ENCODE data around the gene PIK3R5. TPM values are rescaled to one million over a fixed set of nuclear protein-coding genes. Genes with fewer than 3 reads are reported as not detected.
"Not testable (repeated sequence)": the region's sequence is repeated elsewhere in the genome, so short reads cannot be mapped to it uniquely, and the experiment has no call there.

Gene PIK3R5
- polyA plus RNA-seq, 3 donors = 0.81 to 1.3 (median 0.90) TPM

DNA sequence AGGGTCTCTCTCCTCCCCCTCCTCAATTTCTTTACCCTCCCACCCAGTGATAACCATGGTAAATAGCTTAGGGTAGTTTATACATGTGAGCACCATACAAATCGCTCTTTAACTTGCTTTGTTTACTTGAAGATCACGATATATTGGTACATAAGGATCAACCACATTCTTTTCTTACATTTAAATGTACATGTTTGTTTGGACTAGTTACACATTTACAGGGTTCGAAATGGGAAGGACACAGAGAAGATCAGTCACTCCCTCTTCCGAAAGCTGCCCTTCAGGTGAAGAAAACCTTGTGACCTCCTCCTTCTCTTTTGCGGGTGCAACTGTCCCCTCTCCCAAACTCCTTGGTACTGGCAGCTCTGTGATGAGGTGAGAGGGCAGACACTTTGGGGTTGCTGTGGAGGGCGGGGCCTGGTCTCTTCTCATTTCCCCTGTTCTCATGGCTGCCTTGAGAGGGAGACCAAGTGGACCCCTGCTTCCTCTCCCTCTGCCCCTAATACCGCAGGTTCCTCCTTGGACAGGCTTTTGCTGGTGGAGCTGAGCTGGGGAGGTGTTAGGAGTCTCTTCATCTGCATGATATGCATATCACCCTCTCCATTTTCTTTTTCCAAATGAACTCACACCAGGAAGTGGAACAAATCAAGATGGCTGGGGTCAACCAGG, 93.3 kb downstream of the PIK3R5 start:
- DNase-seq (ENCODE audit: extremely low read depth in 1 of 11, low read depth in 9 of 11, low spot score in 4 of 11) = no peak

DNA sequence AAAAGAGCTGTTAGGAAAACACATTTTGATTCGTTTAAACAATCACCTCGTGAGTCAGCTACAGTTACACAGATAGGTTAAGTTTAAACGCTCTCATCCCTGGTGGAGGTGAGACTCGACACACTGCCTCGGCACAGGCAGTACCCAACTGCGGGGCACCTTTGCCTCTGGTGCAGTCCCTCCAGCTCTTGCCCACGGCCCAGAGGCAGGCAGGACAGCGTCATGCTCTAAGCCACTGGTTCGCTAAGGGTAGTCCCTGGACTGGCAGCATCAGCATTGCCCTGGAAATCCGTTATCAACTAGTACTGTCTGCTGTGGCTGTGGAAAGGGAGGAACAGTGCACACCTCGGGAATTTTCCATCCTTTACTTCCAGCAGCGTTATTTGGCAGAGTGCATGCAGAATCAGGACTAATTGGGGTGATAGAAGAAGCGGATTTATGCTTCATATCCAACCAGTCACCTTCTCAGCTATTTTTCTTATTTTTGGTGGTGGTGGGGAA, 94.4 kb downstream of the PIK3R5 start:
- no peak for DNase-seq (ENCODE audit: extremely low read depth in 1 of 11, low read depth in 9 of 11, low spot score in 4 of 11)

DNA sequence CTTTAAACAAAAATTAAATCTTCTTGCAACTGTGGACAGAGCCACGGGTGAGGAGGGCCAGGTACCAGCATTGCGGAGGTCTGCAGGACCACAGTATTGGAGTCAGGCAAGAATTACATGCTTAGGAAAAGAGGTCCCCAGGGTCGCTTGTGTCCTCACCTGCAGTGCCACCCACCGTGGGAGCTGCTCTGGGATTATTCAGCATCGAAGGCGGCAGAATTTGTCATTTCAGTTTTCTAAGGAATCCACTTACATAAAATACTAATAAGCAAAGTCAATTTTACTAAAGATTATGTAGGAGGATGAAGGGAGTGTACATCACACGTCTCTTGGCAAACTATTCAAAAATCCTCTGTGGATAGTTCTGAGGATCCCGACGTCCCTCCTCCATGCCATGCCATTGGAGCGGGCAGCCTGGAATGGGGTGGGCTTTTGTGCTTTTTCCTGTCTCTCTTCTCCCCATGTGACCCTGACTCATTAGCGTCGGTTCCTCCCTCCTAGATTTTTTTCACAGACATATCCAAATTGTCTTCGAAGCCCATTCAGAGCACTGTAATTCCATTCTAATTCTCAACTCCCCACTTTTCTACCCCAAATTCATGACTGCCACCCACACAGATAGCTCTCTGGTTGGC, 95.0 kb downstream of the PIK3R5 start:
- DNase-seq (ENCODE audit: extremely low read depth in 1 of 11, low read depth in 9 of 11, low spot score in 4 of 11) = no peak

DNA sequence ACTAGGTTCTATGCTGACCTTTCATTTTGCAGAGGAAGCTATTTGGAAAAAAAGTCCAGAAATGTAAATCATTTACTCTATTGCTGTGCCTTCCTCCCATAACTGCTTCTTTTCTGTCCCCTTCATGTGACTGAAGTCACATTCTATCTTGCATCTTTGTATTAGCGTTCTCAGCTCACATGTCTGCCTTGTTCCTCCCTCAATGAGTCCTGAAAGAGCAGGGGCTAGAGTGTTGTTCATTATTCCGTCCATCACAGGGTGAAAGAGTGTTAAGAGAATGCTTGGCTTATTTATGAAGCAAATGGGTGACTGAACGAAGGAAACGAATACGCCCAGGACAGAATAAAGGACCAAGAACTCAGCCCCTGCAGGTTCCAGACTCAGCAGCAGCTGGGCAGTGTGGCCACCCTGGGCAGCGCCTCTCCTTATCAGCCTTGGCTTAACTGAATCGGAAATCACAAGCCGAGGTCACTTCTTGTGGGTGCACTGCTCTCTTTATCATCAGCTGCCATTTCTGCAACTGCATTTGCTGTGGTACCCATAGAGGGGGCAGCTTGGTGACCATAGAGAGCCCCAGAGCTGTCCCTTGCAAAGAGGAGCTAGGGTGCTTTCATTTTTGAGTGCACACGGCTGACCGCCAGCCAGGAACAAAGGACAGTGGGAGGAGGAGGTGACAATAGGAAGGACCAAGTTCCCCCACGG, 96.2 kb downstream of the PIK3R5 start:
- no peak for DNase-seq (ENCODE audit: extremely low read depth in 1 of 11, low read depth in 9 of 11, low spot score in 4 of 11)

DNA sequence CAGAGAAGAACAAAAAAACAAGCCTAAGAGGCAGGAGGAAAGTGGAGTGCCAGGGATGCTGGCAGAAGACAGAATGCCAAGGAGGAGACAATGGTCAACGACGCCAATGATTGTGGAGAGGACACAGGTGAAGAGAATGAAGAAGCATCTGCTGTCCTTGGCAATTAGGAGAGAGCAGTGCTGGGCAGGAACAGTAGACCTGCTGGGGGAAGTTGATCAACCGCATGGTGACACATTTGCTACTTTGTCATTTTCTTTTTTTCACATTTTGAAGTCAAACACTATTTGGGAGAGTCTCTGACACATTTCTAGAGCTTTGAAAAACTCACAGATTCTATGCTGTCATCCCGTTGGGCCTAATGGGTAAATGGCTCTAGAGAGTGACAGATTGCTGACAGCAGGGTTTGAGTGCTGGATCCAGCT, 97.0 kb downstream of the PIK3R5 start:
- DNase-seq (ENCODE audit: extremely low read depth in 1 of 11, low read depth in 9 of 11, low spot score in 4 of 11) = no peak

DNA sequence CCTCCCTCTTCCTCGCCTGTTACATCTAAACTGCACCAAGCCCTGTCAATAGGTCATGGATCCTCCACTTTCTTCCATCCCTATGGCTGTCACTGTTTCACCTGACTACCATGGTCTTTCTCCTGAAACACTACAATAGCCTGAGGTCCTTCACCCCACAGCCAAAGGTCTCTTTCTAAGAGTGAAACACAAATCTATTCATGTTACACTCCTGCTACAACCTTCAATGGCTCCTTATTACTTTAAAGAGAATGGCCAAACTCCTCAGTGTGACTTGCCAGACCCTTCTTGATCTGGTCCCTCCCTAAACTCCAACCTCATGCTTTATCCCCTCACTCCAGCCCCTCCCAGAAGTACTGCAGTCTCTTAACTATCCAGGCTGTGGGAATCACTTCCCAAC, 97.4 kb downstream of the PIK3R5 start:
- DNase-seq (ENCODE audit: extremely low read depth in 1 of 11, low read depth in 9 of 11, low spot score in 4 of 11) = no peak

DNA sequence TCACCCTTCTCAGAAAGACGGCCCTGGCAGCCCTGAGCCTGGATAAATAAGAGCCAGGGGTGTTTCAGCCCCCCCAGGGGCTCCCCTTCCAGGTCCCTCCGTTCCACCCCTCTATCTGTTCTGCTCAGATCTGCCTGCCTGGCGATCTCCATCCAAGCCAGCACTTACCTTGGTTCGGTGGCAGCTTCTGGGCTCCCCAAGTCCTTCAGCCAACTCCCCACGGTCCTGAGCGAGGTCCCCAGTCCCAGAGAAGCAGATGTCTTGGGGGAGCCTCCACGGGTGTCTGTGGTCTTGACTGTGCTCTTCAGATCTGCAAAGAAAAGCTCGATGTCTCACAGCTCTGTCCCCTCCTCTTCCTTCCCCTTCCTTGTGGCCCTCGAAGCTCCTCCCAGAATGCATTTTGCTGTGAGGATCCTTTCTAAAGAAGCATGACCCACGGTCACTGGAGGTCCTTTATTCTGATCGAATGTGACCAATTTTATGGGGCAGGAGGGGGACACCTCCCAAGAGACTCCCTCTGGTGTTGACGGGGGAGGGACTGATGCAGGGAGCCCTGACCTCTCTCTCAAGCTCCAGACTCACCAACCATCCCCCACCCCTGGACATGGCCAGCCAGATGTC, 98.0 kb downstream of the PIK3R5 start, which contains the start of gene PIK3R6:
TSS of gene PIK3R6 (minus strand) at position 314 of the 621 bp plus-strand sequence. CDS start 17,880 bp downstream, outside the sequence.
- DNase-seq (ENCODE audit: extremely low read depth in 1 of 11, low read depth in 9 of 11, low spot score in 4 of 11) = no peak

DNA sequence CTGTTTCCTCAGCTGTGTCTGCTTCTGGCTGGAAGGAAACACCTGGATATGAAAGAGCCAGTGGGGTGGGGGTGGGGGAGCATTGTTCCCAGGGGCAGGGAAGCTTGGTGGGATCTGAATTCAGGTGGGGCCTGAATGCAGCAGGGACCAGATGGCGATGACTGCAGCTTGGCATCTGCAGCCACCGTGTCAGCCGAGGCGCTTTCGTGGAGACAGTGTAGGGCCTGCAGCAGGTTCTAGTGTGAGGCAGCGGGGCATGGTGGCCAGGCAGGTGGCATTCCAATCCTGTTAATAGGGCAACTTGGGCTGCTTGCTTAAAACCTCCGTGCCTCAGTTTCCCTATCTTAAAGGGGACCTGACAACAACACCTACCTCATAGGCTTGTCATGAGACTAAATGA, 99.7 kb downstream of the PIK3R5 start:
- DNase-seq (ENCODE audit: extremely low read depth in 1 of 11, low read depth in 9 of 11, low spot score in 4 of 11) = no peak

DNA sequence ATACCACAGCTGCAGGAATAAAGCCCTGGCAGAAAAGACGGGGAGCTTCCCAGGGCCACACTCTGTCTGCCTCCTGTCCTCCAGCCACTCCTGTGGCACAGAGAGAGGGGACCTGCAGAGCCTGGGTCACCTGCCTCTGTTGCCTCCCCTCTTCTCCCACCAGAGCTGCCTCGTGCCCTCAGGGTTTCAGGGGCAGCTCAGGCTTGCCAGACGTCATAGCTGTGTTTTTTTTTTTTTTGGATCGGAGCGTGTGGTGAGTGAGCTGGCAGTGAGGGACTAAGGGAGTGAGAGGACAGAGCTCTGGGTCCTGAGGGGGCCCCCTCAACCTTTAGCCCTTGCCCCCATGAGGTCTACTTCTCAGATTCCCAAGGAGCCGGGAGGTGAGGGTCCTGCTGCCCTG, 100.1 kb downstream of the PIK3R5 start:
- no peak for DNase-seq (ENCODE audit: extremely low read depth in 1 of 11, low read depth in 9 of 11, low spot score in 4 of 11)

DNA sequence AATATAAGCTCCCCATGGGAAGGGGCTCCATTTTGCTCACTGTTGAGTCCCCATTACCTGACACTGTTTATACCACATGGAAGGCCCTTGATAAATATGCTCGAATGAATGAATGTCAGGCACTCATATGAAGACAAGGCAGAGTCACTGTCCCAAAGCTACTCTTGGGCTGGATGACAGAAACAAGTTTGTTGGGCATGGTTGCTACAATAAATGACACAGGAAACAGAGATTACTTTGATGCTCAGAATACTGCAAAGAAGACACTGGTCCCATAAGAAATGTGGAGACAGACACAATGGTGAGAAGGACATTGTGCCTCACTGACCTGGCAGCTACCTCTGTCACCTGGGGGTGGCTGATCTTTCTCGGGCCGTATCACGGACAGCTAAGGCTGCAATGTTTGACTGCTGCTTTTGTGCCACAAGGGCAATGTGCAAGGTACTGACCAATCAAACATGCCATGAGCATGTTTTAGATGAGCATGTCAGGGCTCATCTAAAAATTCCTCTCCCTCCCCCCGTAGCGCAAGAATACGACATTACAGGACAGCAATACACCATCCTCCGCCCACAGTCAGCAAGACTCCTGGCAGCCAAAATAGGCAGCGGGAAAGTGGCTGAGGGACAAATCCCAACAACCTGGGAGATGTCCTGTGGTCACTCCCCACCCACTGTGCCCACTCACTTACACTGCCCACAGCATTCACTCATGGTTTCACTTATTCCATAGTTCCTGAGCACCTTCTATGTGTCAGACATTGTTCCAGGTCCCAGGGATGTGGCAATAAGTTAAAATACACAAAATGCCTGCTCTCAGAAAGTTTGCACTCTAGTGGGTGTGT, 103.1 kb downstream of the PIK3R5 start:
- DNase-seq (ENCODE audit: extremely low read depth in 1 of 11, low read depth in 9 of 11, low spot score in 4 of 11) = no peak

DNA sequence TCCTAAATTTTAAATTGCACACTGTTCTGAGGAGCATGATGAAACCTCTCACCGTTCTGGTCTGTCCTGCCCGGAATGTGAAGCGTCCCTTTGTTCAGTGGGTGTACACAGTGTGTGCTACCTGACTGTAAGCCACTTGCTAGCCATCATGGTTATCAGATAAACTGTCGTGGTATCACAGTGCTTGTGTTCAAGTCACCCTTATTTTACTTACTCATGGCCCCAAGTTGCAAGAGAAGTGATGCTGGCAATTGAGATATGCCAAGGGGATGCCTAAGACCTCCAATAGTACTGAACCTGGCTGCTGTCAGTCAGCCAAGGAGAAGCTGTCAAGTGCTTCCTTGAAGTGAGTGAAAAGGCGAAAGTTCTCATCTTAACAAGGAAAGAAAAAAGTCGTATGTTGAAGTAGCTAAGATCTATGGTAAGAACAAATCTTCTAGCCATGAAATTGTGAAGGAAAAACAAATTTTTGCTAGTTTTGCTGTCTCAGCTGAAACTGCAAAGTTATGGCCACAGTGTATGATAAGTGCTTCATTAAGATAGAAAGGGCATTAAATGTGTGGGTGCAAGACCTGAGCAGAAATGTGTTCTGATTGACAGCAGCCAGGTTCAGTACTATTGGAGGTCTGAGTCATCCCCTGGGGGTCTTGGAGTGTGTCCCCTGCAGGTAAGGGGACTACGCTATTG, 103.9 kb downstream of the PIK3R5 start:
- no peak for DNase-seq (ENCODE audit: extremely low read depth in 1 of 11, low read depth in 9 of 11, low spot score in 4 of 11)

DNA sequence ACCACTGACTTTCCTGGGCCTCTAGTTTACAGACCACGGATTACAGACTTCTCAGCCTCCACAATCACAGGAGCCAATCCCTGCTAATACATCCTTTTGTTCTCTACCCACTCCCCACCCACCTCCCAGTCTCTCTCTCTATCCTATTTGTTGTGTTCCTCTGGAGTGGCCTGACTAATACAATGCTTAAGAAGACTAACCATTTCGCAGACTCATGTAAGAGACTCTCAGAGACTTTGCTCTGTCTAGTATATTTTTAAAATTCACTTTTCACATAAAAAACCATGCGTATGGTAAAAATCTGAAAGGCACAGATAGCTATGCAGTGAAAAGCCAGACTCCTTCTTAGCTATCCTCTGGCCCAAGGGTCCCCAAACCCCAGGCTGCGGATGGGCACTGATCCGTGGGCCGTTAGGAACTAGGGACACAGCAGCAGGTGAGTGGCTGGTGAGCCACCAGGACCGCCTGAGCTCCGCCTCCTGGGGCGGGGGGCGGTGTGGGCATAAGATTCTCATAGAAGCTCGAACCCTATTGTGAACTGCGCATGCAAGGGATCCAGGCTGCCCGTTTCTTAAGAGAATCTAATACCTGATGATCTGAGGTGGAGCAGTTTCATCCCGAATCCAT, 105.6 kb downstream of the PIK3R5 start:
- DNase-seq (ENCODE audit: extremely low read depth in 1 of 11, low read depth in 9 of 11, low spot score in 4 of 11) = no peak

DNA sequence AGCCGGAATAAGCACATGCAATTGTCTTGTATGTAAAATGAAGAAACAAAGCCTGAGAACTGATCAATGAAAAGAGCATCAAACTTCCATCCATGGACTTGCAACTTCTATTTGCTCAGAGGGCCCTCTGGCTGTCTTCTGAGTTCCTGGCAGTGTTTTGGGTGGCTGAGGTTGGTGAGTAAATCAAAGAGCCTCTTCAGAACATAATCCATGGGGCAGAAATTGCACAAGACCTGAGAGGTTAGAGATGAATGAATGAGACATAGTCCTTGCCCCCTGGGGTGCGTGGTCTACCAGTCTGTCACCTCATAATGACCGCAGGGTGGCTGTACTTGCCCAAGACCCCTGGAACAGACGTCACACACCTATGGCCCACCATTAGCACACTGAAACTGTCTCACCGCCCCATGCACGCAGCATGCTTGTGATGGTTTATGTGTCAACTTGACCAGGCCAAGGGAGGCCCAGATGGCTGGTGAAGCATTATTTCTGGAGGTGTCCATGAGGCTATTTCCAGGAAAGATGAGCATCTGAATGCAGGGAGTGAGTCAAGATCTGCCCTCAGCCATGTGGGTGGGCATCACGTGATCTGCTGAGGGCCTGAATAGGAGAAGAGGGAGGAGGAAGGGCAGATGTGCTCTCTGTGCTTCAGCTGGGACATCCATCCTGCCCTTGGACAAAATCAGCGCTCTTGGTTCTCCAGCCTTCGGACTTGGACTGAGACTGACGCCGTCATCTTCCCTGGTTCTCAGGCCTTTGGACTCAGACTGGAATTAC, 106.3 kb downstream of the PIK3R5 start:
- no peak for DNase-seq (ENCODE audit: extremely low read depth in 1 of 11, low read depth in 9 of 11, low spot score in 4 of 11)

DNA sequence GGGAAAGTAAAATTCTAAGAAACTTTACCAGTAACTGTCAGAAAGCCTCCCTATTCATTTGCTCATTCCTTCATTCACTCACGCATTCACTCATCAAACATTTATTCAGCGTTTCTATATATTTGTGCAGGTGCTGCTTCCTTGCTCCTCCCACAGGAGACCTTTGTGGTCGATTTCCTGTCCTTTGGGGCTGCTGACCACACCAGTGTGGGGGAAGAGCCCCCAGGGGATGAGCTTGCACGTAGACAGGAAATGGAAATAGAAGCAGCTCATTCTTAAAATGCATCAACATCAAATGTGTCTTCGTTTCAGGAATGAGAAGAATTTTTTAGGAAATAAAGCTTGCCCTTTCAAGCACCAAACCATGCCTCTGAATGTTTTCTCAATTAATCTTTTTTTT, 107.6 kb downstream of the PIK3R5 start:
- DNase-seq (ENCODE audit: extremely low read depth in 1 of 11, low read depth in 9 of 11, low spot score in 4 of 11) = no peak

DNA sequence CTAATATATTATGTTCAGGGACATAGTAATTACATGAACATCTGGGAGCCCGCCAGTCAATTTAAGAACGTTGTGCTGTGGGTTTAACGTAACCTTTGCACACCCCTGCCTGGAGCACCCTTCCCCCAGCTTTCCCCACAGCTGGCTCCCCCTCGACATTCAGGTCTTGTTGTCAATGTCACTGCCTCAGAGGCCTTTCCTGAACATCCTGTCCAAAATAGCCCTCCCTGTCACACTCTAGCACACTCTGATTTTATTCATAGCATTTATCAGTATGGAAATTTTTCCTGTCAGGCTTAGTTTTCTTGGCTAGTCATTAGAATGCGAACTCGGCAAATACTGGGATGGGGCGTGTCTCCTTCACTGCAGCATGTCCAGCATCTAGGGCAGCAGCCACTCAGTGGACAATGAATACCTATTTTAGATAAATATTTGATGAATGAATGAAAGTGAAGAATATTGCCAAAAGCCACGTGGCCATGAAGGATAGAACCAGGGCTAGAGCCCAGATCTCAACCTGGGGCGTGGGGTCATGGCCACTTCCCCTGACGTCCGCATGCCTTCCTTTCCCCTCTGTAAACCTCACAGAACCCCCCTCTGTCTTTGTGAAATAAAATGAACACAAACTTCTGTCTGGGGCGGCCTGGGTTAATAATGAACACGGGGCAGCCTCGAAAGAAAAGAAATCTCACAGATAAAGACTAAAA, 108.5 kb downstream of the PIK3R5 start:
- no peak for DNase-seq (ENCODE audit: extremely low read depth in 1 of 11, low read depth in 9 of 11, low spot score in 4 of 11)

DNA sequence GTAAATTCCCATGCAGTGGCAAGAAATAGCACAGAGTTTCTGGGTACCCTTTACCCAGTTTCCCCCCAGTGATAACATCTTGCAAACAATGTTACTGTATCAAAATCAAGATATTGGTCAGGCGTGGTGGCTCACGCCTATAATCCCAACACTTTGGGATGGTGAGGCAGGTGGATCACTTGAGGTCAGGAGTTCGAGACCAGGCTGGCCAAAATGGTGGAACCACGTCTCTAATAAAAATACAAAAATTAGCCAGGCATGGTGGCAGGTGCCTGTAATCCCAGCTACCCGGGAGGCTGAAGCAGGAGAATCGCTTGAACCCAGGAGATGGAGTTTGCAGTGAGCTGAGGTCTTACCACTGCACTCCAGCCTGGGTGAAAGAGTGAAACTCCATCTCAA, 109.3 kb downstream of the PIK3R5 start:
- not testable (repeated sequence) for DNase-seq (ENCODE audit: extremely low read depth in 1 of 11, low read depth in 9 of 11, low spot score in 4 of 11)
